ENCODE measurements around the gene DR1.

Gene DR1
- 54.8 to 162 (median 92.8) reads per million in 18 experiments for total RNA-seq

GRCh38 chr1:93345633-93346420 is at the start of gene DR1:
Gene DR1 (plus strand): TSS chr1:93345907. CDS start chr1:93346646, 739 bp downstream.
- DNase-seq: peak; percentile 94 to 95

- DNase-seq: no peak
Observed at GRCh38 chr1:93296555-93297154, 49.1 kb upstream of the DR1 start.

- DNase-seq: no peak
Observed at GRCh38 chr1:93301131-93301530, 44.6 kb upstream of the DR1 start.

GRCh38 chr1:93302078-93302477 is 43.6 kb upstream of the DR1 start:
- DNase-seq: no peak

GRCh38 chr1:93304716-93305138 is 41.0 kb upstream of the DR1 start:
- DNase-seq: peak; percentile 73 to 82

GRCh38 chr1:93306920-93307319 is 38.8 kb upstream of the DR1 start:
- DNase-seq: no peak

GRCh38 chr1:93313026-93313425 is 32.7 kb upstream of the DR1 start:
- no peak for DNase-seq

- DNase-seq: peak; percentile 90 to 93
Observed at GRCh38 chr1:93317207-93317606, 28.5 kb upstream of the DR1 start.

- no peak for DNase-seq
Observed at GRCh38 chr1:93317943-93318342, 27.8 kb upstream of the DR1 start.

GRCh38 chr1:93321720-93322119 is 24.0 kb upstream of the DR1 start:
- DNase-seq: no peak

GRCh38 chr1:93322349-93322748 is 23.4 kb upstream of the DR1 start:
- DNase-seq: no peak

- no peak for DNase-seq
Observed at GRCh38 chr1:93323185-93323820, 22.4 kb upstream of the DR1 start.

- DNase-seq: no peak
Observed at GRCh38 chr1:93324486-93325464, 20.9 kb upstream of the DR1 start.

GRCh38 chr1:93328809-93329760 is 16.6 kb upstream of the DR1 start:
- no peak for DNase-seq

- DNase-seq: no peak
Observed at GRCh38 chr1:93330196-93330595, 15.5 kb upstream of the DR1 start.

- DNase-seq: no peak
Observed at GRCh38 chr1:93330617-93331016, 15.1 kb upstream of the DR1 start.

GRCh38 chr1:93331412-93331811 is 14.3 kb upstream of the DR1 start:
- DNase-seq: no peak

GRCh38 chr1:93332368-93332767 is 13.3 kb upstream of the DR1 start:
- DNase-seq: no peak

- DNase-seq: no peak
Observed at GRCh38 chr1:93338387-93339146, 7.1 kb upstream of the DR1 start.

GRCh38 chr1:93339171-93339697 is 6.5 kb upstream of the DR1 start:
- DNase-seq: no peak

Measured in inflammatory macrophage (primary cell).